Mammary epithelial cell (primary cell): ENCODE results near the gene ST3GAL5.

Experiments used
- CTCF ChIP-seq, 2 donors: IDR thresholded peaks in 1 of 2; conservative IDR thresholded peaks in 1 of 2; 2 replicates each; pipeline ENCODE4 v1.5.1; 2011 to 2012; ENCODE audit warnings: inconsistent platforms in 2 of 2, low read length in 2 of 2, mild to moderate bottlenecking in 2 of 2, control low read depth in 1 of 2, low read depth in 1 of 2; ENCODE audit not compliant: insufficient read depth in 1 of 2; ENCODE audit errors: extremely low read depth in 1 of 2
- EZH2 ChIP-seq: IDR thresholded peaks from 2 replicates; pipeline ENCODE4 v1.6.1; 2012; ENCODE audit warnings: low read length, inconsistent platforms, borderline replicate concordance

GRCh38 chr2:85913884-85914881 lies 25.4 kb upstream of the ST3GAL5 start:
- no peak for TF ChIP-seq CTCF (conservative IDR thresholded peaks at IDR 0.05 in 1 of 2, IDR thresholded peaks at IDR 0.05 in 1 of 2; ENCODE audit: extremely low read depth in 1 of 2, insufficient read depth in 1 of 2, low read depth in 1 of 2, low read length in 2 of 2)
- TF ChIP-seq EZH2 = no peak
